ENCODE measurements around the gene NRL.
"Not testable (repeated sequence)": the region's sequence is repeated elsewhere in the genome, so short reads cannot be mapped to it uniquely, and the experiment has no call there.

Gene NRL

DNA sequence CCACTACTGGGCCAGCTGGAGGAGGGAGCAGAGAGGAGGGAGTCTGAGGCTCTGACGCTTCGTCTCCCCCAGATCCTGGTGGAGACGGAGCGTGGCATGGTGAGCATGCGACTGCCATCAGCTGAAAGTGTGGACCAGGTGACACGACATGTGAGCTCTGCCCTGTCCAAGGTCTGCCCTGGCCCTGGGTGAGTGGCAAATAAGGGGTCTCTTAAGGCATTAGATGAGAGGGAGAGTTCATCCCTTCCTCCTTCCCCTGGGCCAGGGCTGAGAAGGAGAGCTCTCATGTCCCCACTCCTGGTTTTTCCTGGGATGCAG, 60.5 kb downstream of the NRL start:
- TF ChIP-seq, protein P1, sequence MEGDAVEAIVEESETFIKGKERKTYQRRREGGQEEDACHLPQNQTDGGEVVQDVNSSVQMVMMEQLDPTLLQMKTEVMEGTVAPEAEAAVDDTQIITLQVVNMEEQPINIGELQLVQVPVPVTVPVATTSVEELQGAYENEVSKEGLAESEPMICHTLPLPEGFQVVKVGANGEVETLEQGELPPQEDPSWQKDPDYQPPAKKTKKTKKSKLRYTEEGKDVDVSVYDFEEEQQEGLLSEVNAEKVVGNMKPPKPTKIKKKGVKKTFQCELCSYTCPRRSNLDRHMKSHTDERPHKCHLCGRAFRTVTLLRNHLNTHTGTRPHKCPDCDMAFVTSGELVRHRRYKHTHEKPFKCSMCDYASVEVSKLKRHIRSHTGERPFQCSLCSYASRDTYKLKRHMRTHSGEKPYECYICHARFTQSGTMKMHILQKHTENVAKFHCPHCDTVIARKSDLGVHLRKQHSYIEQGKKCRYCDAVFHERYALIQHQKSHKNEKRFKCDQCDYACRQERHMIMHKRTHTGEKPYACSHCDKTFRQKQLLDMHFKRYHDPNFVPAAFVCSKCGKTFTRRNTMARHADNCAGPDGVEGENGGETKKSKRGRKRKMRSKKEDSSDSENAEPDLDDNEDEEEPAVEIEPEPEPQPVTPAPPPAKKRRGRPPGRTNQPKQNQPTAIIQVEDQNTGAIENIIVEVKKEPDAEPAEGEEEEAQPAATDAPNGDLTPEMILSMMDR (IDR thresholded peaks at IDR 0.05; ENCODE audit: extremely low read depth, insufficient read depth, missing control alignments), result no peak
- no peak for DNase-seq (ENCODE audit: low spot score)
- in situ Hi-C loops (cut with MboI; ENCODE audit: low pct_unique_long_range_greater_than_20kb, low sequenced_read_pairs, unreplicated experiment), result no loop called here

DNA sequence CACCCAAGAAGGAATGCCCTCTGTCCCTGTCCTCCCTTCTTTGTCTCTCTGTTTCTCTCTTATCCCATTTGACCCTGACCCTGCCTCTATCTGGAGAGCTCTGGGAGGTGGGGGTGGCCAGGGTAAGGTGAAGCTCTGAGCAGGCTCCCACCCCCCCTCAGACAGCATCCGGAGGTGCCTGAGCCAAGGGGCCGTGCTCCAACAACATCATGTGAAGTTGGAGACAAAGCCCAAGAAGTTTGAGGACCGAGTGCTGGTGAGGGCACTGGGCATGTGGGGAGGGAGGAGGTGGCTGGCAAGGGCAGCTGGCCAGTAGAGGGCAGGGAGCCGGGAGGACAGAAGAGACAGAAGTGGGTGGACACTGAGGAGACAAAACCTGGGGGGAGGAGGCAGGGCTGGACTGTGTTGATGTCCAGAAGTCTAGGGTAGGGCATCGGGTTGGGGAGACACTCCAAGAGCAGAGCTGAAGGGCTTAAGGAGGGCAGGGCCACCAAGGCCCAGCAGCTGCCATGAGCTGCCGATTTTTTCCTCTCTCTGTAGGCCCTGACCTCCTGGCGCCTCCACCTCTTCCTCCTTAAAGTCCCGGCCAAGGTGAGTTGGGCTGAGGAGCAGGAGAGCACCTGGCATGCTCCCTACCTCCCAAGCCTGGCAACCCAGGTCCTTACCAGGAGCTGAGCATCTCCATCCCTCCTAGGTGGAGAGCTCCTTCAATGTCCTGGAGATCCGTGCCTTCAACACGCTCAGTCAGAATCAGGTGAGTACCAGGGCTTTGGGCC, 61.0 kb downstream of the NRL start:
- in situ Hi-C loops (cut with MboI; ENCODE audit: low pct_unique_long_range_greater_than_20kb, low sequenced_read_pairs, unreplicated experiment), result no loop called here
- no peak for DNase-seq (ENCODE audit: low spot score)
- TF ChIP-seq, protein P1 (IDR thresholded peaks at IDR 0.05; ENCODE audit: extremely low read depth, insufficient read depth, missing control alignments), result no peak

DNA sequence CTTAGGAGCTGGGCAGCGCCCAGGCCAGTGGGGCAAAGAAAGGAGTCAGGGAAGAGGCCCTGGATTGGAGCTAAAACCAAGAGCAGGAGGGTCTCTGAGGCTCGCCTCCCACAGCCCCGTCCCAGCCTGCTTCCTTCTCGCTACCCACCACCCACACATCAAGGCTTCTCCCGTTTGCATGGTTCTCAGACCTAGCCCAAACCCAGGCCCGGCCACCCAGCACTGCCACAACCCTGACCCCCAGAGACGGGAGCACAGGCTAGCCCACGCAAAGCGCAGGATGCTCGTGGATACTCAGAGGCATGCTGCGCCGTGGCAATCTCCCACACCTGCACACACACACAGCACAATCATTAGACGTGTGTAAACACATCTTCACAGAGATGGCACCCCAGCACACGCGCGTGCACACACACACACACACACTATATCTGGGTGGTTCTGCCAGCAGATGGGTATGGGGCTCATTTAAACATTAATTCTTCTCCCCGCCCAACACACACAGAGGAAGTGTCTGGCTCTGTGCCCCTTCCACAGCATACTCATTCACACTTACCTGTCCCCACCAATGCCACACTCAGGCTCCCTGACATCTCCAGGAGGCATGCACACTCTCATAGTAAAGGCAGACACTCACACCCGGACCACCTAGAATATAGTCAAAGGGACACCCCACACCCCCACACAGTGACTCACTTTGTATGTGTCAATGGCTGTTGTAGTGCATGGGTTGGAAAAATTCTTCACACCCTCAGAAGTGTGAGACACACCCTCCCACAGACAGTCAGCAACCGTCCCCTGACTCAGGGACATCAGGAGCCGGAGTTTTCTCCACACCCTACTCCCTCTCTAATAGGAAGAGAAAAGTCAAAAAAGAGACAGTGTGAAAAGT, 61.8 kb downstream of the NRL start:
- peak; percentile 4 for DNase-seq (ENCODE audit: low spot score)
- in situ Hi-C loops (cut with MboI; ENCODE audit: low pct_unique_long_range_greater_than_20kb, low sequenced_read_pairs, unreplicated experiment), result no loop called here
- TF ChIP-seq, protein P1 (IDR thresholded peaks at IDR 0.05; ENCODE audit: extremely low read depth, insufficient read depth, missing control alignments), result no peak

DNA sequence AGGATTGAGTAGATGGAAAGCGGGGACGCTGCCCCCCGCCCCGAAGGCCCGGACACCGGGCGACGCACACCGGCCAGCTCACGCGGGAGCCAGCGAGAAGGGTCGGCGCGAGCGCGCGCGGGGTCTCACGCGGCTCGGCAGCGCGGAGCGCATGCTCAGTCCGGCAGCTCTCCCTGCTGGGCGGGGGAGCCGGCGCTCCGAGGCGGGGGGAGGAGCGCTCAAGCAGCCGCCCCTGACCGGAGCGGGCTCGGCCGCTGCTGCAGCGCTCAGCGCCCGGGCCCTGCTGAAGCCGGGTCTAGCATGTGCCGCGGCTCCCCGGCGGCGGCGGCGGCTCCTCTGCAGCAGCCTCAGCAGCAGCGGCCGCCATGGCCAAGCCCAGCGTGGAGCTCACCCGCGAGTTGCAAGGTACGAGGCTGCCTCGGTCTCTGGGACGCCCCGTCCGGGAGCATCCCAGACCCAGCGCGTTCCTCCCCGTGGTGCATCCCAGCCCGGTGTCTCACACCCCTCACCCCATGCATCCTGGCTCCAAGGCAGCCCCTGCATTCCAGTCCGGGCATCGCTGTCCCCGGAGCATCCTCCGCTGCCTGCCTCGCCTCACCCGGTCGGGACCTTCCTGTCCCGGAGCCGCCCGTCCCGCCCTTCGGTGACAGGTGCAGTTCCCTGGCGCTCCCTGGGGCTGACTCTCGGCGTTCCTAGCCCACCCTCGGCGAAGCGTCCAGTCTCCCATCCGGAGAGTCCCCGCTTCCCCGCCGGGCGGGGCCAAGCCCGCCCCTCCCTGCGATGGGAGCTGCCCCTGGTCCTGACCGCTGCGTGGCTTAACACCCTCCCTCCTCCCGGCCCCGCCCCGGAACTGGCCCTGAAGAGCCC, 62.7 kb downstream of the NRL start, which contains the start of gene CARMIL3:
Gene CARMIL3 (plus strand): TSS at position 221 of the 867 bp plus-strand sequence. CDS start 145 bp downstream, at position 366.
- peak; percentile 93 for DNase-seq (ENCODE audit: low spot score)
- in situ Hi-C loops (cut with MboI; ENCODE audit: low pct_unique_long_range_greater_than_20kb, low sequenced_read_pairs, unreplicated experiment), result no loop called here

DNA sequence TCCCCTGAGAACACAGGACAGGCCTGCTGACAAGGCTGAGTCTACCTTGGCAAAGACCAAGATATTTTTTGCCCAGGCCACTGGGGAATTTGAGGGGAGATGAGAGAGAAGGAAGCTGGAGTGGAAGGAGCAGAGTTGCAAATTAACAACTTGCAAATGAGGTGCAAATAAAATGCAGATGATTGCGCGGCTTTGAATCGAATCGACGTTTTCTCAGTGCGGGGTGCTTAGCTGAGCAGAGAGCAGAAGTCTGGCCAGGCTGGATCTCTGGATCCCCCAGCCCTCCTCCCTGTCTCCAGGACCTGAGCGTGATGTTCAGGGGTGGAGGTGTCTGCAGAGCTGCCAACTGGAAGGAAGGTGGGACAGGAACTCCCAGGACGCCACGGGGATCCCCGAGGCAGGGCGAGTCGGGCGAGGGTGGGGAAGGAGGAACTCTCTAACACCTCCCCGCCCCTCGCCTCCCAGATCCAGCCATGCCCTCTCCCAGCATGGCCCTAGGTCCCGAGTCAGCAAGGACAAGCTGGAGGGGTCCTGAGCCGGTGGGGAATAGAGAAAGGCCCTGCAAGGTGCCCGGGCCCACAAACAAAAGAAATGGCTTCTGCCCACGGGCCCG, 63.5 kb downstream of the NRL start:
- peak; percentile 29 for DNase-seq (ENCODE audit: low spot score)
- in situ Hi-C loops (cut with MboI; ENCODE audit: low pct_unique_long_range_greater_than_20kb, low sequenced_read_pairs, unreplicated experiment), result no loop called here

More for the DNA sequence above, 62.7 kb downstream of the NRL start, which contains the start of gene CARMIL3:
- TF ChIP-seq, protein P1 (IDR thresholded peaks at IDR 0.05; ENCODE audit: extremely low read depth, insufficient read depth, missing control alignments), result no peak

DNA sequence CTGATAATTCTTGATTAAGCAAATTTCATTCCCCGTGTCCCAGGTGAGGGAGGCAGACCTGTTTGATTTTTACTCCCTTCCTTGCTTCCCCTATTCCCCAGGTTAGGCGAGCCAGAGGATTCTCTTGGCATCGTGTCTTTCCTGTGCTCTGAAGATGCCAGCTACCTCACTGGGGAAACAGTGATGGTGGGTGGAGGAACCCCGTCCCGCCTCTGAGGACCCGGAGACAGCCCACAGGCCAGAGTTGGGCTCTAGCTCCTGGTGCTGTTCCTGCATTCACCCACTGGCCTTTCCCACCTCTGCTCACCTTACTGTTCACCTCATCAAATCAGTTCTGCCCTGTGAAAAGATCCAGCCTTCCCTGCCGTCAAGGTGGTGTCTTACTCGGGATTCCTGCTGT, 64.0 kb downstream of the NRL start:
- DNase-seq (ENCODE audit: low spot score); in situ Hi-C loops (cut with MboI; ENCODE audit: low pct_unique_long_range_greater_than_20kb, low sequenced_read_pairs, unreplicated experiment): not testable (repeated sequence)

More for the DNA sequence above, 63.5 kb downstream of the NRL start:
- TF ChIP-seq, protein P1 (IDR thresholded peaks at IDR 0.05; ENCODE audit: extremely low read depth, insufficient read depth, missing control alignments), result no peak

DNA sequence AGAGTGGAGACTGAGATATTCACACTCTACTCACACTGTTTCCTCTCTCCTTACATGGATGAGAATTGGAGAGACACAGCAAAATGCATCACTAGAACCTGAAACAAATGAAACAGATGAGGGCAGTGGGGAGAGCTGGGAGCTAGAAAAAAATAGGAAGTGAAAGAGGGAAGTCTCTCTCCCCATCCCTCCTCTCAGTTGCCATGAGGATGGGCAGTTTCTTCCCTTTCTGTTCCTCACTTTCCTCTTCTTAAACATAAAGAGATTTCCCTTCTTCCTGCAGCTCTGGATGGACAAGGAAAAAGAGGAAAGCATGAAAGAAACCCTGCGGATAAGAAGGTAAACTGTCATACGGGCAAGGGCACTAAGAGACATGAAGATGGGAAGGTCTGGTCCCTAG, 65.7 kb downstream of the NRL start:
- in situ Hi-C loops (cut with MboI; ENCODE audit: low pct_unique_long_range_greater_than_20kb, low sequenced_read_pairs, unreplicated experiment); DNase-seq (ENCODE audit: low spot score): not testable (repeated sequence)

All from GM13977 (cell line).